Measurements from ENCODE around the gene CHD2. TPM values are rescaled to one million over a fixed set of nuclear protein-coding genes. Genes with fewer than 3 reads are reported as not detected.

Gene CHD2
- total RNA-seq, 1 donor from 2014 or later: 105 TPM

DNA sequence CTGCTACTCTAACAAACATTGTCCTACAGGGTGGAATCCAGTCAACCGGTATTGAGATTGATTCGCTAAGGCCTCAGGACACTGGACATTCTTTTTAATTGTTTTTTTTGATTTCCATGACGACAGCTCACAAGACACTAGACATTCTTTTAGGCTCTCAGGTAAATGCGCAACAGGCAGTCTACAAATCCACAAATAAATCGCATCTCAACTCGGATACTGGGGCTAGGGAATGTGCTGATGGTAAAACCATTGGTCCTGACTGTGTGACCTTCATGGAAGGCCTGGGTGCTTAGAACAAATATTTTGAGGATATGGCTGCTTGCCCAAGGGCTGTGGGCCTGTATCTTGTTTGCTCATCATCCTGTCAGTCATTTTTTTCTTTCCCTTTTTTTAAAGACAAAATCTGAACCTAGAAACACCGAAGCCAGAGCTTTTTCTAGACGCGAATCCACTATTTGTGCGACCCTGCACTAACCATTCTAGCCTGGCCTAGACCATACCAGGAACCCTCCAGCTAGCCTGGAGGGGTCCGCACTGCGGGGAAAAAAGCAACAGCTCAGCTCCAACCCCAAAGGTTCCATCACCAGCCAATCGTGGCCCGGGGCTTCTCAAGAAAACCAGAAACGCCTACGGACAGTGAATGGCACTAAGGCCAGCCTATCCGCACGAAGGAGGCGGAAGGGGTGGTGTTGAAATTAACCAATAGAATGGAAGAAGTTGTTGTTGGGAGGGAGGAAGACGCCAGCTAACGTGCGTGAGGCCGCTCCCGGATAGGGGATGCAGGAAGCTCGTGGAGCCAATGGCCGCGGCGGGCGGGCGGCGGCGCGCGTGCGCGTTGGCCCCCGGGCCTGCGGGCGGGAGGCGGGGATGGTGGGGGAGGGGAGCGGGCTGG is 18.1 kb upstream of the CHD2 start:
- peak overlapping the region; percentile 98 for H3K27ac Mint-ChIP-seq (ENCODE audit: unreplicated experiment)
- H3K4me3 Mint-ChIP-seq (ENCODE audit: unreplicated experiment): peak overlapping the region; percentile 86
- no peaks in the 10 kb centered on the region for H3K9me3 Mint-ChIP-seq (ENCODE audit: unreplicated experiment)
- peak overlapping the region; percentile 45 for H3K4me3 ChIP-seq (ENCODE audit: insufficient read depth, low read depth, low read length)
- TF ChIP-seq EZH2 (IDR thresholded peaks at IDR 0.05; ENCODE audit: insufficient read depth, low read length): no peak
- TF ChIP-seq, protein P1, sequence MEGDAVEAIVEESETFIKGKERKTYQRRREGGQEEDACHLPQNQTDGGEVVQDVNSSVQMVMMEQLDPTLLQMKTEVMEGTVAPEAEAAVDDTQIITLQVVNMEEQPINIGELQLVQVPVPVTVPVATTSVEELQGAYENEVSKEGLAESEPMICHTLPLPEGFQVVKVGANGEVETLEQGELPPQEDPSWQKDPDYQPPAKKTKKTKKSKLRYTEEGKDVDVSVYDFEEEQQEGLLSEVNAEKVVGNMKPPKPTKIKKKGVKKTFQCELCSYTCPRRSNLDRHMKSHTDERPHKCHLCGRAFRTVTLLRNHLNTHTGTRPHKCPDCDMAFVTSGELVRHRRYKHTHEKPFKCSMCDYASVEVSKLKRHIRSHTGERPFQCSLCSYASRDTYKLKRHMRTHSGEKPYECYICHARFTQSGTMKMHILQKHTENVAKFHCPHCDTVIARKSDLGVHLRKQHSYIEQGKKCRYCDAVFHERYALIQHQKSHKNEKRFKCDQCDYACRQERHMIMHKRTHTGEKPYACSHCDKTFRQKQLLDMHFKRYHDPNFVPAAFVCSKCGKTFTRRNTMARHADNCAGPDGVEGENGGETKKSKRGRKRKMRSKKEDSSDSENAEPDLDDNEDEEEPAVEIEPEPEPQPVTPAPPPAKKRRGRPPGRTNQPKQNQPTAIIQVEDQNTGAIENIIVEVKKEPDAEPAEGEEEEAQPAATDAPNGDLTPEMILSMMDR (IDR thresholded peaks at IDR 0.05; ENCODE audit: insufficient read depth, low read depth, low read length): no peak
- H3K36me3 ChIP-seq (ENCODE audit: insufficient read depth, low read length): peaks cover 11% of the 10 kb centered on the region
- no peaks in the 10 kb centered on the region for H3K27me3 ChIP-seq (ENCODE audit: insufficient read depth, low read length)
- H3K79me2 ChIP-seq (ENCODE audit: insufficient read depth, low read length): peaks cover 42% of the 10 kb centered on the region
- H3K4me1 Mint-ChIP-seq (ENCODE audit: low read depth, unreplicated experiment): peaks cover 31% of the 10 kb centered on the region
- H3K4me1 ChIP-seq (ENCODE audit: insufficient read depth, low read length): peaks cover 17% of the 10 kb centered on the region
- H3K27ac ChIP-seq (ENCODE audit: low read depth, low read length): peak overlapping the region; percentile 74
- H4K20me1 ChIP-seq (ENCODE audit: insufficient read depth, low read length): peaks cover 34% of the 10 kb centered on the region
- H3K9ac ChIP-seq (ENCODE audit: low read length): peak overlapping the region; percentile 63
- H3K9me3 ChIP-seq (ENCODE audit: insufficient read depth, low read depth, low read length): no peaks in the 10 kb centered on the region
- peak overlapping the region; percentile 80 for H3K4me2 ChIP-seq (ENCODE audit: low read length)
- H3K36me3 Mint-ChIP-seq (ENCODE audit: low read depth, unreplicated experiment): peaks cover 22% of the 10 kb centered on the region
- no peaks in the 10 kb centered on the region for H3K27me3 Mint-ChIP-seq (ENCODE audit: low read depth, unreplicated experiment)
- peak overlapping the region; percentile 6 for H2AFZ ChIP-seq (ENCODE audit: low read depth, low read length)
- FAIRE-seq (no peak), DNase-seq (ENCODE audit: low read depth) (peak; percentile 99)

DNA sequence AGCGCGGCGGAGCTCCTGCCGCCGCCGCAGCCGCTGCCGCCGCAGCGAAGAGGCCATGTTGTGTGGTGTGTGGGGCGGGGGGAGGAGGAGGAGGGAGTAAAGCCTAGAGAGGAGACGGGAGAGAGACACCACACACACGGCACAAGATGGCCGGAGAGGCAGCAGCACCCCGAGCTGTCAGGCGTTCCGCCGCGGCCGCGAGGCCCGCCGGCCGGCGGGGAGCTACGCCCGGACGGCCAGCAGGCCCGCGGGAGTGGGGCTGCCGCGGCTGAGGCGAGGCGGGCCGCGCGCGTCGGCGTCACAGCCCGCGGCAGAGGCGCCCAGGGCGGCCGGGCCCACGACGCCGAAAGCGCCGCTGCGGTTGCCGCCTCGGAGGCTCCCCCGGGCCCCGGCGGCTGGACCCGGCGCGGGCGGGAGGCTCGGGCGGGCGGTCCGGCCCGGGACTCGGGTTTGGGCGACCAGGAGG is 17.4 kb upstream of the CHD2 start:
- Histone ChIP-seq H3K9ac (ENCODE audit: low read length) (peak overlapping the region; percentile 99), H3K27ac (ENCODE audit: low read depth, low read length) (peak overlapping the region; percentile 86), H3K79me2 (ENCODE audit: insufficient read depth, low read length) (peaks cover 49% of the 10 kb centered on the region), H3K9me3 (ENCODE audit: insufficient read depth, low read depth, low read length) (no peaks in the 10 kb centered on the region), H3K4me2 (ENCODE audit: low read length) (peak overlapping the region; percentile 85), H3K4me1 (ENCODE audit: insufficient read depth, low read length) (peaks cover 24% of the 10 kb centered on the region), H3K36me3 (ENCODE audit: insufficient read depth, low read length) (peaks cover 15% of the 10 kb centered on the region), H4K20me1 (ENCODE audit: insufficient read depth, low read length) (peaks cover 38% of the 10 kb centered on the region), H3K4me3 (ENCODE audit: insufficient read depth, low read depth, low read length) (peak overlapping the region; percentile 100), H3K27me3 (ENCODE audit: insufficient read depth, low read length) (no peaks in the 10 kb centered on the region), H2AFZ (ENCODE audit: low read depth, low read length) (no peak overlapping the region)
- DNase-seq (ENCODE audit: low read depth) (no peak), FAIRE-seq (no peak)
- Mint-ChIP-seq H3K27me3 (ENCODE audit: low read depth, unreplicated experiment) (no peaks in the 10 kb centered on the region), H3K4me3 (ENCODE audit: unreplicated experiment) (no peak overlapping the region), H3K9me3 (ENCODE audit: unreplicated experiment) (no peaks in the 10 kb centered on the region), H3K27ac (ENCODE audit: unreplicated experiment) (no peak overlapping the region), H3K4me1 (ENCODE audit: low read depth, unreplicated experiment) (peaks cover 36% of the 10 kb centered on the region), H3K36me3 (ENCODE audit: low read depth, unreplicated experiment) (peaks cover 26% of the 10 kb centered on the region)
- TF ChIP-seq, protein P1 (IDR thresholded peaks at IDR 0.05; ENCODE audit: insufficient read depth, low read depth, low read length): no peak
- TF ChIP-seq EZH2 (IDR thresholded peaks at IDR 0.05; ENCODE audit: insufficient read depth, low read length): no peak

Measured in astrocyte (in vitro differentiated cells and primary cell).